IMR-90 (cell line): ENCODE data around the gene PYGB. TPM values are rescaled to one million over a fixed set of nuclear protein-coding genes. Genes with fewer than 3 reads are reported as not detected.

Source experiments
- ATAC-seq: fragments of 200-7000 bp; cut with Tn5 transposase; 2 replicates; pipeline ENCODE4 v1.9.1; 2020; ENCODE audit warnings: low read depth, mild to moderate bottlenecking, moderate library complexity
- BruUV-seq: library from RNA; stranded (reverse); fragments of 400-500 nt; replicated peaks from 2 replicates; lab custom pipeline; 2021; lab: Mats Ljungman, UMichigan
- CTCF ChIA-PET: fragments of 300-600 bp; formaldehyde crosslinking; extraction: SDS; loops from one replicate; lab custom pipeline; 2021; ENCODE audit warnings: antibody characterized with exemption; lab: Yijun Ruan, JAX
- POLR2A ChIA-PET: fragments of 300-600 bp; sonication (Branson Sonifier 250); formaldehyde crosslinking; loops from one replicate; lab custom pipeline; 2022; ENCODE audit warnings: antibody characterized with exemption; ENCODE audit not compliant: unreplicated experiment; lab: Charles Lee
- DNase-seq: peaks from one replicate; pipeline ENCODE4 v3.0.0; 2013
- H2AFZ ChIP-seq: replicated peaks from 2 replicates; pipeline ENCODE3; 2013; ENCODE audit warnings: low read length, mild to moderate bottlenecking; ENCODE audit not compliant: poor library complexity
- H2AK5ac ChIP-seq: 2 replicates; pipeline ENCODE4 v1.6.1; 2013; ENCODE audit warnings: low read depth, low read length, inconsistent platforms
- H2AK9ac ChIP-seq: replicated peaks from 2 replicates; pipeline ENCODE3; 2013; ENCODE audit warnings: mild to moderate bottlenecking, low read depth, low read length, moderate library complexity; ENCODE audit not compliant: poor library complexity
- H2BK120ac ChIP-seq: 2 replicates; pipeline ENCODE4 v1.6.1; 2013; ENCODE audit warnings: low read depth, low read length, inconsistent platforms
- H2BK15ac ChIP-seq: 3 replicates; pipeline ENCODE4 v1.6.1; 2013; ENCODE audit warnings: low read depth, low read length, inconsistent platforms
- H2BK20ac ChIP-seq: 2 replicates; pipeline ENCODE4 v1.6.1; 2013; ENCODE audit warnings: low read depth, mild to moderate bottlenecking, inconsistent platforms, low read length, moderate library complexity
- H2BK5ac ChIP-seq: 2 replicates; pipeline ENCODE4 v1.6.1; 2013; ENCODE audit warnings: mild to moderate bottlenecking, low read depth, low read length, inconsistent platforms; ENCODE audit not compliant: poor library complexity, severe bottlenecking
- H3K14ac ChIP-seq: replicated peaks from 2 replicates; pipeline ENCODE4 v1.6.1; 2013; ENCODE audit warnings: low read depth, low read length, inconsistent platforms
- H3K18ac ChIP-seq: 2 replicates; pipeline ENCODE4 v1.6.1; 2013; ENCODE audit warnings: low read depth, low read length, control low read depth
- H3K23ac ChIP-seq: 2 replicates; pipeline ENCODE4 v1.6.1; 2013; ENCODE audit warnings: low read depth, low read length, inconsistent platforms
- H3K27ac ChIP-seq: 2 replicates; pipeline ENCODE4 v1.5.1; 2013; ENCODE audit warnings: mild to moderate bottlenecking, control low read depth, low read length; ENCODE audit not compliant: insufficient read depth
- H3K27me3 ChIP-seq: 2 replicates; pipeline ENCODE4 v1.6.1; 2013; ENCODE audit warnings: low read length; ENCODE audit not compliant: control insufficient read depth, insufficient read depth
- H3K36me3 ChIP-seq: 2 replicates; pipeline ENCODE4 v1.6.1; 2013; ENCODE audit warnings: low read length, mixed read lengths; ENCODE audit not compliant: control insufficient read depth, insufficient read depth
- H3K4ac ChIP-seq: 2 replicates; pipeline ENCODE4 v1.6.1; 2013; ENCODE audit warnings: low read depth, low read length, inconsistent platforms
- H3K4me1 ChIP-seq: 2 replicates; pipeline ENCODE4 v1.6.1; 2013; ENCODE audit warnings: low read length, mixed read lengths; ENCODE audit not compliant: control insufficient read depth, insufficient read depth
- H3K4me2 ChIP-seq: 2 replicates; pipeline ENCODE4 v1.6.1; 2013; ENCODE audit warnings: low read depth, mild to moderate bottlenecking, control low read depth, low read length, moderate library complexity
- H3K4me3 ChIP-seq: 2 replicates; pipeline ENCODE4 v1.5.1; 2013; ENCODE audit warnings: low read depth, mild to moderate bottlenecking, control low read depth, low read length, moderate library complexity; ENCODE audit not compliant: insufficient read depth
- H3K56ac ChIP-seq: 2 replicates; pipeline ENCODE4 v1.6.1; 2013; ENCODE audit warnings: low read length, inconsistent platforms; ENCODE audit not compliant: insufficient read depth; ENCODE audit errors: extremely low read depth
- H3K79me1 ChIP-seq, 2 experiments: 2 replicates each; pipeline ENCODE4 v1.6.1; 2013; ENCODE audit warnings: low read length in 2 of 2, inconsistent platforms in 1 of 2, low read depth in 1 of 2
- H3K9ac ChIP-seq: 2 replicates; pipeline ENCODE4 v1.6.1; 2013; ENCODE audit warnings: low read depth, low read length, control low read depth
- H3K9me1 ChIP-seq: 2 replicates; pipeline ENCODE4 v1.6.1; 2013; ENCODE audit warnings: low read length, inconsistent platforms; ENCODE audit not compliant: insufficient read depth
- H3K9me3 ChIP-seq: 2 replicates; pipeline ENCODE4 v1.6.1; 2013; ENCODE audit warnings: low read length; ENCODE audit not compliant: control insufficient read depth, insufficient read depth
- H4K20me1 ChIP-seq: 2 replicates; pipeline ENCODE4 v1.6.1; 2013; ENCODE audit warnings: low read length, inconsistent platforms; ENCODE audit not compliant: insufficient read depth
- H4K5ac ChIP-seq: 2 replicates; pipeline ENCODE4 v1.6.1; 2013; ENCODE audit warnings: mild to moderate bottlenecking, low read depth, low read length, control low read depth
- H4K8ac ChIP-seq, 2 experiments: 2 replicates each; pipeline ENCODE4 v1.6.1; 2013; ENCODE audit warnings: low read depth in 2 of 2, low read length in 2 of 2, control low read depth in 1 of 2, inconsistent platforms in 1 of 2
- H4K91ac ChIP-seq: 2 replicates; pipeline ENCODE4 v1.6.1; 2013; ENCODE audit warnings: low read depth, low read length, inconsistent platforms; ENCODE audit not compliant: insufficient read depth
- ELK1 ChIP-seq: fragments of 150-350 bp; IDR thresholded peaks from 2 replicates; pipeline ENCODE4 v1.6.1; 2016; ENCODE audit warnings: low read depth, mild to moderate bottlenecking, low read length, moderate library complexity, borderline replicate concordance
- MXI1 ChIP-seq: IDR thresholded peaks from 2 replicates; pipeline ENCODE4 v1.6.1; 2012; ENCODE audit warnings: low read depth, mild to moderate bottlenecking, low read length, moderate library complexity, borderline replicate concordance
- NFE2L2 ChIP-seq: fragments of 150-350 bp; IDR thresholded peaks from 2 replicates; pipeline ENCODE4 v1.6.1; 2016; ENCODE audit warnings: low read depth, mild to moderate bottlenecking, low read length
- RFX5 ChIP-seq: IDR thresholded peaks from 2 replicates; pipeline ENCODE4 v1.8.0; 2012; ENCODE audit warnings: low read depth, mild to moderate bottlenecking, low read length, moderate library complexity
- USF2 ChIP-seq: fragments of 150-350 bp; IDR thresholded peaks from 2 replicates; pipeline ENCODE4 v1.6.1; 2017; ENCODE audit warnings: mild to moderate bottlenecking, antibody characterized with exemption, low read length, low read depth
- WGBS, 2 experiments: methylation state at CpG; one replicate each; pipeline versions ENCODE4 v1.1.5 to v1.1.7; 2013; ENCODE audit warnings: missing lambda C conversion rate in 2 of 2; ENCODE audit not compliant: insufficient read length in 1 of 2; ENCODE audit errors: extremely low coverage in 2 of 2; 5-methylcytosine and 5-hydroxymethylcytosine counted together
- dilution Hi-C: fragments of 300-500 bp; cut with HindIII; formaldehyde crosslinking; loops from one replicate; pipeline ENCODE4 v1.14.3; 2018; ENCODE audit warnings: low sequenced_read_pairs; ENCODE audit not compliant: unreplicated experiment
- in situ Hi-C: fragments of 300-500 bp; cut with MboI; formaldehyde crosslinking; loops from 3 replicates; pipeline ENCODE4 v1.14.3; 2019; ENCODE audit warnings: low sequenced_read_pairs, inconsistent platforms, mixed read lengths
- intact Hi-C: fragments of 100-400 bp; cut with micrococcal nuclease; formaldehyde crosslinking; loops from 2 replicates; pipeline ENCODE4 v1.10.0; 2022
- polyA plus RNA-seq, 3 experiments: library from polyadenylated mRNA; depleted of rRNA; stranded (reverse); fragments of >200 nt; gene quantifications; 2 replicates each; pipeline ENCODE4 v1.2.3, GENCODE V29; 2012; ENCODE audit warnings: low replicate concordance in 1 of 3
- total RNA-seq: library from RNA; depleted of rRNA; stranded (reverse); fragments of >200 nt; gene quantifications from 2 replicates; pipeline ENCODE4 v1.2.3, GENCODE V29; 2012

The PYGB gene
- total and polyA plus RNA-seq, 2 of the 4 experiments (the other 2 are of a cell fraction): 72.4 to 83.1 TPM

- no peak for TF ChIP-seq USF2
Measured at GRCh38 chr20:25288291-25289181, 40.7 kb downstream of the PYGB start (continued).

GRCh38 chr20:25289886-25290597, 42.2 kb downstream of the PYGB start:
- Histone ChIP-seq H3K56ac (no peak overlapping the region), H4K8ac (no peak overlapping the region), H2BK20ac (no peak overlapping the region), H3K4me3 (no peak overlapping the region), H3K4me2 (no peak overlapping the region), H4K5ac (no peak overlapping the region), H4K20me1 (peaks cover 5% of the 10 kb centered on the region), H3K23ac (no peak overlapping the region), H3K18ac (no peak overlapping the region), H3K4me1 (no peaks in the 10 kb centered on the region), H2AFZ (no peak overlapping the region), H3K27ac (no peak overlapping the region), H3K9me1 (no peaks in the 10 kb centered on the region; the same call in 1 of the 2 replicates), H3K4ac (no peak overlapping the region), H4K91ac (no peak overlapping the region), H3K27me3 (no peaks in the 10 kb centered on the region), H3K14ac (no peak overlapping the region), H2BK5ac (no peak overlapping the region), H2AK9ac (no peak overlapping the region), H3K36me3 (peaks cover 61% of the 10 kb centered on the region), H2BK120ac (no peak overlapping the region), H3K9ac (no peak overlapping the region), H3K79me1 (peaks cover 0 to 18% of the 10 kb centered on the region in 2 experiments; a peak in 2 of 4 replicates), H2BK15ac (no peak overlapping the region), H3K9me3 (no peaks in the 10 kb centered on the region), H2AK5ac (no peak overlapping the region)
- in situ Hi-C loops (loop anchor here (10.0 kb wide), 1 partner anchor 95 kb away; the partner anchor contains the start of gene ENTPD6), dilution Hi-C loops (no loop called here), intact Hi-C loops (no loop called here)
- ChIA-PET CTCF (no interaction called here), POLR2A (no interaction called here)
- 93% methylated on average over 9 of the region's 24 CpGs; no CpG with 5 or more reads in 1 of the 2 experiments for WGBS, 2 experiments
- ATAC-seq (no peak), DNase-seq (no peak)
- TF ChIP-seq RFX5 (no peak), NFE2L2 (no peak), MXI1 (no peak), ELK1 (no peak), USF2 (no peak)
- BruUV-seq: no TSS peak
